ENCODE results near the gene KCTD3. TPM values are rescaled to one million over a fixed set of nuclear protein-coding genes. Genes with fewer than 3 reads are reported as not detected.

Gene KCTD3
- total RNA-seq, 4 donors from 2014 or later: 61.0 to 80.5 (median 65.2) TPM

DNA sequence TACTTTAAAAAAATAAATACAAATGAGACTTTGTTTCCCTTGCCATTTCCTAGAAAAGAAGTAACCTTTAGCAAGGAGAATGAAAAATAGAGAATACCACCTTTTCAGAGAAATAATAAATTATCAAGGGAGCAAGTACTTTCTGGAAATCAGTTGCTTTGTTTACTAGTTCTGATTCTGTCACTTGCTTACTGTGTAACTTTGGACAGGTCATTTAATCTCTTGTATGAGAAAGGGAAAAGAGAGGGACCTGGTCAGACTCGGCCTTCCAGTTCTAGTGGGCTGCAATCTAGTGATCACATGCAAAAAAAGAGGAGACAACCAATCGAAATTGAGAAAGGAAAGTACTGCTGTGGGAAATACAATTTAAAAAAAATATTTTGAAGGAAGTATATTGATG, 34.2 kb downstream of the KCTD3 start:
- peaks cover 0 to 39% (median 18%) of the 10 kb centered on the region in 4 donors for H3K36me3 ChIP-seq
- H3K4me3 ChIP-seq: no peak overlapping the region
- no peak overlapping the region for H3K27ac ChIP-seq (replicated peaks in 1 of 4)
- TF ChIP-seq EP300 (IDR thresholded peaks at IDR 0.05) (no peak), POLR2A (IDR thresholded peaks at IDR 0.05; ENCODE audit: low read depth) (no peak), POLR2AphosphoS5 (IDR thresholded peaks at IDR 0.05) (no peak)
- TF ChIP-seq, protein P1, sequence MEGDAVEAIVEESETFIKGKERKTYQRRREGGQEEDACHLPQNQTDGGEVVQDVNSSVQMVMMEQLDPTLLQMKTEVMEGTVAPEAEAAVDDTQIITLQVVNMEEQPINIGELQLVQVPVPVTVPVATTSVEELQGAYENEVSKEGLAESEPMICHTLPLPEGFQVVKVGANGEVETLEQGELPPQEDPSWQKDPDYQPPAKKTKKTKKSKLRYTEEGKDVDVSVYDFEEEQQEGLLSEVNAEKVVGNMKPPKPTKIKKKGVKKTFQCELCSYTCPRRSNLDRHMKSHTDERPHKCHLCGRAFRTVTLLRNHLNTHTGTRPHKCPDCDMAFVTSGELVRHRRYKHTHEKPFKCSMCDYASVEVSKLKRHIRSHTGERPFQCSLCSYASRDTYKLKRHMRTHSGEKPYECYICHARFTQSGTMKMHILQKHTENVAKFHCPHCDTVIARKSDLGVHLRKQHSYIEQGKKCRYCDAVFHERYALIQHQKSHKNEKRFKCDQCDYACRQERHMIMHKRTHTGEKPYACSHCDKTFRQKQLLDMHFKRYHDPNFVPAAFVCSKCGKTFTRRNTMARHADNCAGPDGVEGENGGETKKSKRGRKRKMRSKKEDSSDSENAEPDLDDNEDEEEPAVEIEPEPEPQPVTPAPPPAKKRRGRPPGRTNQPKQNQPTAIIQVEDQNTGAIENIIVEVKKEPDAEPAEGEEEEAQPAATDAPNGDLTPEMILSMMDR (IDR thresholded peaks at IDR 0.05): no peak
- DNase-seq (ENCODE audit: extremely low spot score): no peak
- peaks cover 5 to 39% (median 32%) of the 10 kb centered on the region in 4 donors for H3K4me1 ChIP-seq
- intact Hi-C loops (cut with DNase I): no loop called here
- 86% methylated on average over 2 of the region's 2 CpGs for WGBS
- H3K9me3 ChIP-seq: no peaks in the 10 kb centered on the region
- no peaks in the 10 kb centered on the region for H3K27me3 ChIP-seq

DNA sequence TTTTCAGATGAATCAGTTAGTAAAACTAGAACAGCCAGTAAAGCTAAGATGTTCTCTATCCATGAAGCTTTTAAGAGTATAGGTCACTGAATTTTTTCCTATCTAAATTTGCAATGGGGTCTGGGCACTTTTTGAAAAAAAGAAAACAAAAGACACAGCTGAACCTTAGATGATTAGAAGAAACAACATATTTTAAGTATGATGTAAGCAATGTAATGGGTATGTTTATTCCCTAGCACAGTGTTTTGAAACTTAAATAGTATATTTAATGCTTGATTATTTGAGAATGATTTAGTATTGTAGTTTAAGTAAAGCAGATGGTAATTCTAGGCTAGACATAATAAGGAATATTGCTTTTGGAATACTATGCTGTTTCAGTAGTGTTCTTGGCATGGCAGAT, 36.2 kb downstream of the KCTD3 start:
- Histone ChIP-seq H3K27me3 (no peaks in the 10 kb centered on the region), H3K36me3 (peaks cover 0 to 36% (median 15%) of the 10 kb centered on the region in 4 donors), H3K4me1 (peaks cover 5 to 36% (median 30%) of the 10 kb centered on the region in 4 donors), H3K4me3 (no peak overlapping the region), H3K9me3 (no peaks in the 10 kb centered on the region), H3K27ac (replicated peaks in 1 of 4) (no peak overlapping the region)
- no peak for TF ChIP-seq POLR2A (IDR thresholded peaks at IDR 0.05; ENCODE audit: low read depth)
- TF ChIP-seq POLR2AphosphoS5 (IDR thresholded peaks at IDR 0.05): no peak
- TF ChIP-seq EP300 (IDR thresholded peaks at IDR 0.05): no peak
- TF ChIP-seq, protein P1 (IDR thresholded peaks at IDR 0.05): no peak
- DNase-seq (ENCODE audit: extremely low spot score): no peak
- intact Hi-C loops (cut with DNase I): no loop called here

DNA sequence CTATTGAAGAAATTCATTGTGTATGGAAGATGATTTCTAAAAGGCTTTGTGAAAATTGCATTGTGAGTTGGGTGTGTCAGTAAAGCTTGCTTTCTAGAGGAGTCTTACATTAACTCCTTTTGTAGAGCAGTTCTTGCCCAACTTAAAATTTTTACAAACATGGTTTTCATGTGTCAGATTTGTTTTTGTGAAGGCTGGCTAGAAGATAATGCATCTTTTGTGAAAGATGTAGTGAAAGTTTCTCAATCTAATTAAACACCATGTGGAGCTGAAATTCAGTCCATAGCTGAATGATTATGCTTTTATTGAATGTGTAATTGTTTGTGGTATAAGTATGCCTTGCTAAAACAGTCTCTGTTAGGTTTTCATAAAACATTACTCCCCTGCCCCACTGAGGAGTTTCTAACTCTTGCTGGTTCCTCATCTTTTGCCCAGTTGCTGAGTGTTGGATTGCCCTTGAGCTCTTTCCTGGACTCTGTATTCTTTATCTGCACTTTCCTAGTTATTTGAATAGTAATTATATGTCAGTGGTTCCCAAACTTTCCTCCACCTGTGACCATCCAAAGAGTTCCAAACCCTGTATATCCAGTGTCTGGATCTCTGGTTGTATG, 38.0 kb downstream of the KCTD3 start:
- Histone ChIP-seq H3K36me3 (peaks cover 8 to 49% (median 25%) of the 10 kb centered on the region in 4 donors), H3K9me3 (no peaks in the 10 kb centered on the region), H3K27me3 (no peaks in the 10 kb centered on the region), H3K4me1 (peaks cover 0 to 29% (median 26%) of the 10 kb centered on the region in 4 donors), H3K4me3 (no peak overlapping the region), H3K27ac (replicated peaks in 1 of 4) (no peak overlapping the region)
- DNase-seq (ENCODE audit: extremely low spot score): no peak
- intact Hi-C loops (cut with DNase I): loop anchor here (5.0 kb wide), 1 partner anchor 38 kb away; the partner anchor contains the start of gene KCTD3
- TF ChIP-seq, protein P1 (IDR thresholded peaks at IDR 0.05): no peak
- TF ChIP-seq EP300 (IDR thresholded peaks at IDR 0.05) (no peak), POLR2A (IDR thresholded peaks at IDR 0.05; ENCODE audit: low read depth) (no peak), POLR2AphosphoS5 (IDR thresholded peaks at IDR 0.05) (no peak)

DNA sequence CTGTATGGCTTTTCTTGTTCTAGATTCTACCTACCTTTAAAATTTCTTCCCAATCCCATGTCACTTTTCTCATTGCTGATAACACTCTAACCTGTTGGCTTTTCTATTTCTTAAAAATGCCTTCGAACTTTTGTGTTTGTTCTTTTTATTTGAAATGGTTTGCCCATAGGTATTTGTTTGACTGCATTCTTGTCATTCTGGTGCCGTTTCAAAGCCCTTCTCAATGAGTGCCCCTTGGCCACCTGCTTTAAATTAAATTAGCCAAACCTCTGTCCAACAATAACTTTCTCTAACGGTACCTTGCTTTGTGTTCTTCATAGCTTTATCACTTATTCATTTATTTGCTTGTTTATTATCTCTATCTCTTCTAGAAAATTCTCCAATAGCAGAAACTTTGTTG, 38.9 kb downstream of the KCTD3 start:
- H3K36me3 ChIP-seq: peaks cover 8 to 51% (median 25%) of the 10 kb centered on the region in 4 donors
- TF ChIP-seq POLR2AphosphoS5 (IDR thresholded peaks at IDR 0.05): no peak
- TF ChIP-seq, protein P1 (IDR thresholded peaks at IDR 0.05): no peak
- TF ChIP-seq EP300 (IDR thresholded peaks at IDR 0.05): no peak
- no peak for TF ChIP-seq POLR2A (IDR thresholded peaks at IDR 0.05; ENCODE audit: low read depth)
- peaks cover 0 to 28% (median 25%) of the 10 kb centered on the region in 4 donors for H3K4me1 ChIP-seq
- 75% methylated on average over 3 of the region's 3 CpGs for WGBS
- H3K9me3 ChIP-seq: no peaks in the 10 kb centered on the region
- intact Hi-C loops (cut with DNase I): loop anchor here (5.0 kb wide), 1 partner anchor 39 kb away; the partner anchor contains the start of gene KCTD3
- no peaks in the 10 kb centered on the region for H3K27me3 ChIP-seq
- no peak for DNase-seq (ENCODE audit: extremely low spot score)
- no peak overlapping the region for H3K4me3 ChIP-seq
- H3K27ac ChIP-seq (replicated peaks in 1 of 4): no peak overlapping the region

All from esophagus muscularis mucosa (tissue), 4 donors.